T-helper 2 cell treated with Interferon-gamma antibody and Interleukin-4, amounts not matched to agents 100 ng/mL and 5 ng/mL, for 36 hours (primary cell): ENCODE results near the gene RPS18. TPM values are rescaled to one million over a fixed set of nuclear protein-coding genes. Genes with fewer than 3 reads are reported as not detected.

ENCODE experiments used
- intact Hi-C: fragments of 100-400 bp; cut with micrococcal nuclease; formaldehyde crosslinking; loops from one replicate; pipeline ENCODE4 v1.15.1; 2023
- total RNA-seq: library from RNA; stranded (reverse); gene quantifications from 2 replicates; pipeline ENCODE4 v1.2.3, GENCODE V29; 2022

Gene RPS18
- total RNA-seq, 1 donor from 2014 or later, result 2,577 TPM

DNA sequence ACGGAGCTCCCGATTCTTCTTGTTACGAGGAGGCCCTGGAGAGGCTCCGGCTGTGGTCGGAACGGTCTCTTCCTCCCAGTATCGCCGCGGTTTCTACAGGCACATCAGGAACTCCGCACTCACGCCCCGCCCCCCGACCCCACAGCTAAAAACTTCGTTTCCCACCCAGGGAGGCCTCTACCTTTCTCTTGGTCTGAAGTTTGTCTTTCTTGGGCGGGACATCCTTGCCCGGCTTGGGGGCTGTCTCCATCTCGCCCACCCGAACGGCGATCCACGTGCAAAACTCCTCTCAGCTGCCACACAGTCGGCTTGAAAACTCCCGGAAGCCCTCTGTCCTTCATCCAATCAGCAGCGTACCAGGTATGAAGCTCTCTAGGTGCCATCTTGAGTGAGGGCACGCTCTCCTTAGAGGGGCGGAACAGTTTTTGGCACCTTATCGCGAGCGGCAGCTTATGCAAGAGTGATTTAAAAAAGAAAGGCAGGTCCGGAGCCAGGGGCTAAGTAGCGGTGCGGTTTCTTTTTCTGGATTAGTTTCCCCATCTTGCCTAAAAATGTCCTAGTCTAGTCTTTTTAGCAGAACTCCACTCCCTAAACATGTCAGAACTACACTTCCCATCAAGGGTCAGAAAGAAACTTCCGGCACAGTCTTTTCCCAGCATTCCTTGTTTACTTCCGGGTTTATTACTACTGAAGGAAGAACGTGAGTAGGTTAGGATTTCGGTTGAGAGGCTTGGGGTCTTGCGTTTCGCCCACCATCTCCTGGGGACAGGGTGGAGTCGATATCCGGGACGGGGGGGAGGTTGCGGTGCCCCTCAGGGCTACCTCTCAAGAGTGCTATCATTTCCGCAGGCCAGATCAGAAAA, 17.3 kb downstream of the RPS18 start, which contains the start of the genes PFDN6 and WDR46:
Gene PFDN6 (plus strand): TSS at position 681 of the 863 bp plus-strand sequence. CDS start 256 bp downstream, outside the sequence.
Gene WDR46 (minus strand): TSS at position 319 of the 863 bp plus-strand sequence. CDS start 69 bp downstream, at position 250.
- intact Hi-C loops, result loop anchor here (1.0 kb wide), 4 partner anchors 10 to 102 kb away; partner anchors contain the start of genes B3GALT4, KIFC1 and RPS18

DNA sequence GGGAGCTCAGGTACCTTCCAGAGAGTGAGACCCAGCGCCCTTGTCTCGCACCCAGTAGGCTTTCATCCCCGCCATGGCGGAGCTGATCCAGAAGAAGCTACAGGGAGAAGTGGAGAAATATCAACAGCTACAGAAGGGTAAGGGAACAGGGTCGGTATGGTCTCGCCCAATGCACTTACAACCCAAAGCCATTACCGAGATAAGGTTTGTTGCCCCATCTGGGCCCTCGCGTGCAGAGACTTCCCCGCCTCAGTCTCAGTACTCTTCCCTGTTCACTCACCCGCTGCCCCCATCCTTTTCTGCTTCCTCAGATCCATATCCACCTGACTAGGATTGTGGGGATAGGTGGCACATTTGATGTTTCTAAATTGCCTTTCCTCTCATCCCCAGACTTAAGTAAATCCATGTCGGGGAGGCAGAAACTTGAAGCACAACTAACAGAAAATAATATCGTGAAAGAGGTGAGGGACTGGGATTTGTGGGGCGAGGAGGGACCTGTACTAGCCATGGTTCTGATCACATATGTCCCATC, 18.0 kb downstream of the RPS18 start:
- intact Hi-C loops, result loop anchor here (1.0 kb wide), 4 partner anchors 9 to 101 kb away; partner anchors contain the start of genes B3GALT4, KIFC1 and RPS18

- intact Hi-C loops, result no loop called here
Observed at GRCh38 chr6:33290459-33290858, 18.6 kb downstream of the RPS18 start.

- intact Hi-C loops, result no loop called here
Observed at GRCh38 chr6:33292996-33293682, 21.3 kb downstream of the RPS18 start.

GRCh38 chr6:33294086-33294823, 22.4 kb downstream of the RPS18 start:
- intact Hi-C loops, result no loop called here

GRCh38 chr6:33295621-33296369, 23.9 kb downstream of the RPS18 start:
- intact Hi-C loops, result no loop called here

DNA sequence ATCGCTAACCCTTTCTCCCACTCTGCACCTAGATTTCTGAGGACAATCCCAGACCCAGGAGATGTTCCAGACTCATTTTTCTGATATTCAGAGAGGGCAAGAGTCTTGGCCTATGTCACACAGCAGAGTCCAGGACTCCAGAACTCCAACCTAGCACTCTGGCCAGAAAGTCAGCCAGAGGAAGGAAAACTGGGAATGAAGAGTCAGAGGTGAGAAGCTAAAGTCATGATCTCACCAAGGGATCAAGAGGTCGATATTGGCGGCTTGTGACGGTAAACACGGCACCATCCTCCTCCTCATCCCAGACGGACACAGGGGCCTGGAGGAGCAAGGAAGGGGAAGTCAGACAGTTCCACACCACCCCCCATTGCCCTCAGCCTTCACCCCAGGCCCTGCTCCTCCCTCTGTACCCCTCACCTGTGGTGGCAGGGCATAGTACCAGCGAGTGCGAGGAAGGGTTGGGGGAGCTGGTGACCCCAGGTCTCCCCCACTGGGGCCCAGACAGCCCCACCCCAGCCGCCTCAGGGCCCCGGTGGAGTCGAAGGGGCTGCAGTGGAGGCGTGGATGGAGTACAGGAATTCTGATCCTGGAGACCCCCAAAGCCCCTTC, 25.0 kb downstream of the RPS18 start:
- intact Hi-C loops, result no loop called here

DNA sequence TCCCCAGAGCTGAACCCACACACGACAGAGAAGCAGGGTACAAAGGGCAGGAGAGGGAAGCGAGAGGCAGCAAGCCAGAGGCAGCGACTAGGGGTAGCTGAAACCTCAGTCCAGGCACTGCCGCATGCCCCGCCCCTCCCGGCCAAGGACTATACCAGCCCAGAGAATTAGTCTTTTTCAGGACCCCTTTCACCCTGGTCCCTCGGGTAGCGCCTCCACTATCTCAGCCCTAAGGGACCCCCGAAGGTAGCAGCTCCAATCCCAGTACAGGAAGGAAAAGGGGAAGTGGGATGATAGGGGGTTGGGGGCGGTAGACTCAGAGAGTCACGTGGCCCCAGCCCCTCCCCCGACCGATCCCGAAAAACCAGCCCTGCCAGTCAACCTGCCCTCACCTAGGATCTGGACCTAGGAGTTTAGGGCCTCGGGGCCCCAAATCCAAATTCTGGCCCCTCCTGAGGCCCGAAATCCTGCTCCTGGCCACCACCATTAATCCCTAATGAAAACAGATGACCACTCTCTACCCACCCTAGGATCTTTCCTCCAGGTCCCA, 25.6 kb downstream of the RPS18 start:
- intact Hi-C loops, result no loop called here

DNA sequence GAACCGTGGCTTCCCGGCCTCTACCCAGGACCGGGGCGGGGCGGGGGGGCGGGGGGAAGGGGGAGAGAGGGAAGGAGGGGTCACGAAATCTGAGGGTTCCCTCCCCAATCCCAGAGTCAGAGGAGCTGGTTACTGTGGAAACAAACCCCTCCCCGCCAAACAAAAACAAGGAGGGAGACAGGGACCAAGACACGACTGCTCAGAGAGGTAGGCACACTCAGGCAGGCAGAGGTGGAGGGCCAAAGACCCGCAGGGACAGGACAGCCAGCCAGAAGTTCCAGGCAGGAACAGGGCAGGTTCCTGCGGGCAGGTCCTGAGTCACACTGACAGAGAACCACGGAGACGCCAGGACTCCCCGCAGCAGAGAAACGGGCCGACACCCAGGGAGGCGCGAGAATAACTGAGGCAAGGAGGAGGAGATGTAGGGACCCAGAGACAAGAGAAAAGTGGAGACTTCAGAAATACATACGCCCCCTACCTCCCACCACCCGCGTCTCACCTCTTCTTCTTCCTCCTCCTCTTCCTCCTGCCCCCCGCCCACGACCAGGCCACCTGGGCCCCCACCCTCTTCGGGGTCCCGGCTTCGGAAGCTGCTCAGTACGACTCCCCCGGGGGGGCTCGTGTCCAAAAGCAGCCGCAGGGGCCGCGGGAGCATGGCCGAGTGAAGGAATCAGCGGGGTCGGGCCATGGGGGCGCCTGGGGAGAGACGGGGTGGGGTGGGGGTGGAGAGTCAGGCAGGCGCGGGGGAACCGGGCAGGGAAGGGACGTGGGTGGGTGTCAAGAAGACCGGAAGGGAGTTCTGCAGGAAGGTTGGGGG, 26.3 kb downstream of the RPS18 start:
- intact Hi-C loops, result no loop called here

GRCh38 chr6:33298773-33299236, 26.9 kb downstream of the RPS18 start, which contains the start of gene RGL2:
Gene RGL2 (minus strand): TSS chr6:33298942. CDS start chr6:33298610, 332 bp downstream.
- intact Hi-C loops, result loop anchor here (1.0 kb wide), 5 partner anchors 10 to 45 kb away; partner anchors contain the start of genes B3GALT4, PFDN6, TAPBP and VPS52

DNA sequence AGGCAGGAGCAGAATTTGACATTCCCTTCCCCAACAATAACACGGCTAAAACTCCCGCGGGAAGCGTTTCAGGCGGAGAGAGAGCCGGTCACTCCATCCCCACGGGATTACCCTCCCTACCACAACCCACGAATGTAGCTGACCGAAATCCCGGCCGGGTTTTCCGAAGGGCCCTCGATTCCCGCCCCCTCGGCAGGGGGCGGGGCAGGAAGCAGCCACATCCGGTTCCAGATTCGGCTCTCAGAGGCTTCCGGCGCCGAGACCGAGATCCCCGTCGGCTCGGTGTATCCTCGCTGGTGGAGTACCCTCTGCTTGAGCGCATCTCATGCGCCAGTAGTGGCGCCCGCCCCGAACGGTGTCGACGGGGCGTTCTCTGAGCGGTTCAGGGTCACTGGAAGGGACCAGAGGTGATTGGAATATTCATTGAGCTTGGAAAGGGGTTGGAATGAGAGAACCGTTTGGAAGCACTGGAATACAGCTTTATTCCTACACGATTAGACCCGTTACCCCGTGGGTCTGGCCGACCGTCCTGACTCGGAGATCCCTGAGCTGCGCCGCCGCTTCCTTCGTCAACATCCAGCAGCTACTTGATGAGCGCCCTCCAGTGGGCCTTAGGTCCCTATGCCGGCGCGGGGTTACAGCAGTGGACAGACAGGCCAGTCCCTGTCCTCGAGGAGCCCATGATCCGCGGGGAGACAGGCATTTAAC, 27.5 kb downstream of the RPS18 start:
- intact Hi-C loops, result loop anchor here (1.0 kb wide), 5 partner anchors 10 to 45 kb away; partner anchors contain the start of genes B3GALT4, PFDN6, TAPBP and VPS52

- intact Hi-C loops, result no loop called here
Observed at GRCh38 chr6:33301877-33302276, 30.0 kb downstream of the RPS18 start.

DNA sequence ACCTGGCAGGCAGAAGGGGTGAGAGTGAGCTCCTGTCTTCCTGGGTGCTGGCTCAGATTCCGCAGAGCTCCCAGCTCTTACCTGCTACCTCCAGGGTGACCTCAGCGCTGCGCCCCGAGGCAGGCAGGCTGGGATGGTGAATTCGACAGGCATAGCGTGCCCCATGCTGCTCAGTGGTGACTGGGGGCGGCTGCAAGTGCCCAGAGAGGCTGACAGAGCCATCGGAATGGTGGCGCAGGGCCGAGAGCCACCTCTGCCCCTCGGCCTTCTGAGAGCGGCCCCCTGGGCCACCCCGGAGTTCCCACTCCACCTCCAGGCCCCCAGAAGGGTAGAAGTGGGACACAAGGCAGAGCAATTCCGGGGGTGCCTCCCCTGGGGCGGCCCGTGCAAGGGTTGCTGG, 32.3 kb downstream of the RPS18 start:
- intact Hi-C loops, result no loop called here

- intact Hi-C loops, result no loop called here
Observed at GRCh38 chr6:33305052-33305451, 33.2 kb downstream of the RPS18 start.

DNA sequence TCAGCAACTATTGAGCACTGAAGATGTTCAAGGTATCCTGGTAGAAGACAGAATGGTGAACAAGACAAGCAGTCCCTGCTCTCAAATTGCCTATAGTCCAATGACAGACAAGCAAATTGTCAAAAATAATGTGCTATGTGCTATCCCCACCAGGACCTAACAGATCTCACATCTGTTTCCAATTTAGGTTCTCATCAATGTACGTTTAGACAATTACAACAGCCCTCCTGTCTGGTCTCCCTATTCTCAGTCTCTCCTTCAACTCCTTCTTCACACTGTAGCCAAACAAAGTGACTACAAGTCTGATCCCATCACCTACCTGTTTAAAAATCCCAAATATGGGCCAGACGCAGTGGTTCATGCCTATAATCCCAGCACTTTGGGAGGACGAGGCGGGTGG, 34.5 kb downstream of the RPS18 start:
- intact Hi-C loops, result no loop called here

- intact Hi-C loops, result loop anchor here (5.0 to 10.0 kb wide), 4 partner anchors 110 to 458 kb away; partner anchors contain the start of genes HSD17B8, PSMB9, RXRB and SLC39A7
Observed at GRCh38 chr6:33312361-33313104, 40.7 kb downstream of the RPS18 start.
